GM21576 (cell line): ENCODE measurements around the gene GALNT5.
"Not testable (repeated sequence)": the region's sequence is repeated elsewhere in the genome, so short reads cannot be mapped to it uniquely, and the experiment has no call there.

ENCODE experiments used
- ATAC-seq: cut with Tn5 transposase; IDR thresholded peaks from one replicate; pipeline ENCODE4 v1.9.1; 2021; ENCODE audit warnings: mild to moderate bottlenecking, moderate library complexity; ENCODE audit not compliant: unreplicated experiment

GALNT5 gene

GRCh38 chr2:157324331-157324843, 66.9 kb downstream of the GALNT5 start:
- ATAC-seq = no peak

- ATAC-seq = no peak
Observed at GRCh38 chr2:157325786-157326185, 68.3 kb downstream of the GALNT5 start, which contains the start of gene ERMN. ERMN (minus strand) TSS chr2:157325824; CDS start chr2:157325642, 182 bp downstream.

- ATAC-seq = no peak
Observed at GRCh38 chr2:157326698-157327097, 69.2 kb downstream of the GALNT5 start.

GRCh38 chr2:157327200-157327599, 69.7 kb downstream of the GALNT5 start:
- no peak for ATAC-seq

GRCh38 chr2:157327621-157328500, 70.4 kb downstream of the GALNT5 start:
- ATAC-seq = peak; percentile 98

GRCh38 chr2:157329524-157329923, 72.0 kb downstream of the GALNT5 start:
- no peak for ATAC-seq

GRCh38 chr2:157333304-157334047, 76.0 kb downstream of the GALNT5 start:
- ATAC-seq = no peak

GRCh38 chr2:157334335-157334734, 76.8 kb downstream of the GALNT5 start:
- ATAC-seq = no peak

GRCh38 chr2:157334797-157335196, 77.3 kb downstream of the GALNT5 start:
- ATAC-seq = no peak

- no peak for ATAC-seq
Observed at GRCh38 chr2:157336137-157337010, 78.9 kb downstream of the GALNT5 start.

- no peak for ATAC-seq
Observed at GRCh38 chr2:157337978-157338377, 80.5 kb downstream of the GALNT5 start.

- ATAC-seq = no peak
Observed at GRCh38 chr2:157339965-157340655, 82.6 kb downstream of the GALNT5 start.

GRCh38 chr2:157341381-157341780, 83.9 kb downstream of the GALNT5 start:
- ATAC-seq = not testable (repeated sequence)

- ATAC-seq = no peak
Observed at GRCh38 chr2:157345647-157346389, 88.3 kb downstream of the GALNT5 start.

- ATAC-seq = no peak
Observed at GRCh38 chr2:157348291-157348921, 90.9 kb downstream of the GALNT5 start.

- no peak for ATAC-seq
Observed at GRCh38 chr2:157349949-157350515, 92.5 kb downstream of the GALNT5 start.

- ATAC-seq = no peak
Observed at GRCh38 chr2:157355618-157356017, 98.1 kb downstream of the GALNT5 start.

- no peak for ATAC-seq
Observed at GRCh38 chr2:157359628-157360027, 102.1 kb downstream of the GALNT5 start.

GRCh38 chr2:157361526-157361925, 104.0 kb downstream of the GALNT5 start:
- no peak for ATAC-seq
